Activated naive CD4-positive, alpha-beta T cell treated with Interleukin-2 at 50 U/mL for 16 hours (primary cell): Measurements from ENCODE around the gene GLB1L3.

Experiments used
- DNase-seq: peaks from one replicate; pipeline ENCODE4 v3.0.0-alpha.2; 2020

The GLB1L3 gene

GRCh38 chr11:134346101-134346975, 70.2 kb downstream of the GLB1L3 start:
- no peak for DNase-seq

DNA sequence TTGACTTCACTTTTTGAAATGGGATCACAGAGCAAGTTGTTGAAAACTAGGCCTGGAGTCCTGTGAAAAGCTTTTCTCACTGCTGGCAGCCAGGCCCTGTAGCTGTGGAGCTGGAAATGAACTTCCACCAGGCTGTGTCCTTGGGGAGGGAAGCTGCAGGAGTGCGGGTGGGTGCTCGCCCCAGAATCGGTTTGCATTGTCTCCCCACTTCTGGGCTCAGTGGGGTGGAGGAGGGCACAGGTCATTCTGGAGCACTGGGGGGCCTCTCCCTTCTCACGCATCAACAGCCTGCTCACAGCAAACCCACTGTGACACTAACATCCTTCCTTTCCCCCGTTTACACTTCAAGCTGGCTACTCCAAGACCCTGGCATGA, 70.8 kb downstream of the GLB1L3 start:
- DNase-seq = no peak

DNA sequence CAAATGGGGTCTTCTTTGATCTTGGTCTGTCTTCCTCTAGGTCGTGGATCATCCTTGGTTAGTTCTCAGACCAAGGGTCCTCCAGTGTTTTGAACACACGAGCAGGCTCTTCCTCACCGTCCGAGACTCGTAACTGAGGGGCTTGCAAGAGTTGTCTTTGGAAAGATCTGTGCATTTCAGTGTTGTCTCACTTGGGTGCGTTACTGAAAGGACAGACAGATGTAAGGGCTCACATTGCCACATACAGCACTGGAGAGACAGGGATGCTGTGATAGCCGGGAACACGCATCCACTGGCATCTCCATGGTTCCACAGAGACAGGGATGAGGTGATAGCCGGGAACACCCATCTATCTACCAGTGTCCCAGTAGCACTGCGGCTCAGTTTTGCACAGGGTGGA, 71.3 kb downstream of the GLB1L3 start:
- no peak for DNase-seq

GRCh38 chr11:134349109-134349801, 73.1 kb downstream of the GLB1L3 start:
- DNase-seq = no peak

DNA sequence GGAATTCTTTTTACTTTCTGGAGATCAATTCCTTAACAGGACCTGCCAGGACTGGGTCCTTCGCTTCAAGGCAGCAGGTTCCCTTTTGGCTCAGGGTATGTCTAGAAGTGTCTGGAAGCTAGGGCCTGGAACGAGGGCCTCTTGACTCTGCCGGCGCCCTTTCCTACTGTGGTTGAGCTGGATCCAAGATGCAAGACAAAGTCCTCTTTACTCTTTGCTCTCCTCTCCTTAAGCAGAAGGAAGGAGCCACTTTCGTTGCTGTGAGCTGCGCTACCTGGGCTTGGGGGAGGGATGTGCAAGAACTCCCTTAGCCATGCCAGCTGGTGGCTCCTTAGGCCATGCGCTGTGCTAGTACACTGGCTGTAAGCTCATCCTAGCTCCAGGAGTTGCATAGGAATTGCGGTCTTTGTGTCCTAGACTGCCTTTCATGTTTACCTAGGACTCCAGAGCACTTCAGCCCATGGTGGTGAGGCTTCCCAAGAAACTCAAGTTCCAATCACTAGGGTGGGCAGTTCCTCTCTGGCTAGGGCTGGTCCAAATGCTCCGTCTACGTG, 73.7 kb downstream of the GLB1L3 start:
- no peak for DNase-seq

DNA sequence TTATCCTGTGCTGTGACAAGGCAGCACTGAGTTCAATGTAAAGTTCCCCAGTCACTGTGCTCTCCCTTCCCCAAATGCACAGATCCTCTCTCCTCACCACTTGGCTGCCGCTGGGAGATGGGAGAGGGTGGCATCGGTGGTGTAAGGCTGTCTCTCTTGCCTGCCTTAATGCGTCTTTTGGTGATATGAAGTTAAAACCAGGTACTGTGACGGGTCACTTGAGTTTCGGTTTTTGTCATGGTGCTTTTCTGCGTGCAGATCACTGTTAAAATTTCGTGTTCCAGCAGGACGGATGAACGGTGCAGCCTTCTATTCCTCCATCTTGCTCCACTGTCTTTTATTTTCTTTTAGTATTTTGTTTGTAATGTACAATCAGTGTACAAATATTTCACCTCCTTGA, 74.2 kb downstream of the GLB1L3 start:
- DNase-seq = no peak

- no peak for DNase-seq
These were observed 75.9 kb downstream of the GLB1L3 start for GRCh38 chr11:134352111-134352510.

GRCh38 chr11:134355136-134355535, 79.0 kb downstream of the GLB1L3 start:
- DNase-seq = no peak

- no peak for DNase-seq
These were observed 79.5 kb downstream of the GLB1L3 start for GRCh38 chr11:134355656-134356055.

- DNase-seq = no peak
These were observed 80.7 kb downstream of the GLB1L3 start for GRCh38 chr11:134356656-134357544.

GRCh38 chr11:134357545-134357839, 81.3 kb downstream of the GLB1L3 start:
- DNase-seq = no peak

DNA sequence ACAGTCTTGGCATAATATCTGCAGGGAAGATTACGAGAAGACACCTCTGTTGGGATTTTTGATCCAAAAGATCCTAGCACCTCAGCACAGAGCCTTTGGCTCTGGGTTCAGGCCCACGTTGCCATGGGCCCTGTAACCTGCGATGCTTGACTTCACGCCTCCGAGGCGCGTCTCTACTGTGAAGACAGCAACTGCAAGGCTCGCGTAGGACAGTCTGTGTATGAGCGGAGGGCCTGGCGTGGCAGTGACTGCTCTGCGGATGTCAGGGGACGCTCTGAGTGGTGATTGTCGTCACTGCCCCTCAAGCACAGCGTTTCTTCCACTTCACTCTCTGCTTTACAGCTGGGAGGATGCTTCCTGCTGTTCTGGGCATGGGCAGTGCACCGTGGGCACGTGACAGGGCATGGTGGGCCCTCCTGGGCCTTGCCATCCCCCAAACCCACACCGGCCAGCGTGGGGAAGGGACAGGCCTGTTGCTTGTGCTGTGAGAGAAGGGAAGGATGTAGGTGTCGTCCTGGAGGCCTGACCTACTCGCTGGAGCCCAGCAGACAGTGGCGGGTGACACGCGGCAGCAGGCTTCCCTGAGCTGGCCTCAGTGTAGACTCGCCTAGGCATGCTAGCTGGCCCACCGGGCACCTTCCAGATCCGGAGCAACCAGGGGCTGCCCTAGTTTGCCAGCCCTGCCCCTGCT, 82.1 kb downstream of the GLB1L3 start:
- DNase-seq = no peak

GRCh38 chr11:134358856-134359490, 82.8 kb downstream of the GLB1L3 start:
- DNase-seq = no peak

- no peak for DNase-seq
These were observed 83.5 kb downstream of the GLB1L3 start for GRCh38 chr11:134359646-134360045.

GRCh38 chr11:134360050-134360835, 84.1 kb downstream of the GLB1L3 start:
- peak; percentile 77 for DNase-seq

DNA sequence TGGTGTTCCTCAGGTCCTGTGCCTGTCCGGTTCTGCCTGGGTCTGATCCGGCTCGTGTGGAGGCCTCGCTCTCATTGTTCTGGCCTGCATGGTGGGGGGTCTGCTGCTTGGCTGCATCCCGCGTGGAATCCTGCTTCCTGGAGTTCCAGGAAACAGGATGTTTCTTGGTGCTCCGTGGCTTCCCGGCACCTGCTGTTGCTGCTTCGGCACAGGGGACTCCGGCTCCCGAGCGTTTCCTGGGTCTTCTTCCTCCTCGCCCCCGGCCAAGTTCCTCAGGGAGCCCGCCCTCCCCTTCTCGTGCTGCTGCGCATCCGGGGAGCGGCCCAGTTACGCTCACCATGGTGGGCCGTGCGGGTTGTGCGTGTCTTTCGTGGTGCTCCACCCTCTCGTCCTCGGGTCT, 85.5 kb downstream of the GLB1L3 start:
- no peak for DNase-seq

GRCh38 chr11:134362192-134362901, 86.2 kb downstream of the GLB1L3 start:
- no peak for DNase-seq

GRCh38 chr11:134363161-134363560, 87.0 kb downstream of the GLB1L3 start:
- DNase-seq = no peak

DNA sequence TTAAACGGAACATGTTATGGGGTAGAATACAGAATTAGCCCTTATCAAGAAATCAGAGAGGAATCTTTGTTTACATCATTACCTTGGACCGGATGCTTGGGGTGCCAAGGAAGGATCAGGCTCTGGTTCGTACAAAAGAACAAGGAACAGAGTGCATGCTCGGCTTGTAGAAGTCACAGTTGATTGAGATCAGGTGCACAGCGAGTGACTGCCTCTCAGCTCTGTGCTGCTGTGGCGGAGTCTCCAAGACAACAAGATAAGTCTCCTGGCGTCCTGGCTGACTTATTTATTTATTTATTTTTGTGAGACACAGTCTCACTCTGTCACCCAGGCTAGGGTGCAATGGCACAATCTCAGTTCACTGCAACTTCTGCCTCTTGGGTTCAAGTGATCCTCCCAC, 87.4 kb downstream of the GLB1L3 start:
- no peak for DNase-seq

- DNase-seq = no peak
These were observed 88.1 kb downstream of the GLB1L3 start for GRCh38 chr11:134364261-134364660.
